ENCODE data around the gene CDH1.

DNA sequence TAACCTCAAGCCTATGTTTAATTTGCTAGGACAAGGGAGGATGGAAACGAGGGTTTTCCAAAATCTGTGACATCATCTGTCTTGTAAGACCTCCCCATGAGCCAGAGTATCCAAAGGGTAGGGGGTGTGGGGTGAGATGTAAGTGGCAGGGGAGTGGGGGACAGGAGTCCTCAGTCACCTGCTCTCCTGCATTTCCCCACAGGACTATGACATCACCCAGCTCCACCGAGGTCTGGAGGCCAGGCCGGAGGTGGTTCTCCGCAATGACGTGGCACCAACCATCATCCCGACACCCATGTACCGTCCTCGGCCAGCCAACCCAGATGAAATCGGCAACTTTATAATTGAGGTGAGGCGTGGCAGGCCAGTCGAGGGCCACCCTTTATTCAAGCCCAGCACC lies 41.5 kb upstream of the CDH1 start:
- no peak for TF ChIP-seq CTCF (IDR thresholded peaks at IDR 0.05)
- no peak for TF ChIP-seq POLR2A (IDR thresholded peaks at IDR 0.05)
- TF ChIP-seq EP300 (IDR thresholded peaks at IDR 0.05), result no peak
